HG03565 (cell line): ENCODE results near the gene AGPAT3.
A peak's percentile ranks its signal among the peaks of the same experiment; 100 is the strongest.

ENCODE experiments used
- ATAC-seq: cut with Tn5 transposase; IDR thresholded peaks from one replicate; pipeline ENCODE4 v1.9.1; 2021; ENCODE audit warnings: mild to moderate bottlenecking, moderate library complexity; ENCODE audit not compliant: unreplicated experiment

The AGPAT3 gene

DNA sequence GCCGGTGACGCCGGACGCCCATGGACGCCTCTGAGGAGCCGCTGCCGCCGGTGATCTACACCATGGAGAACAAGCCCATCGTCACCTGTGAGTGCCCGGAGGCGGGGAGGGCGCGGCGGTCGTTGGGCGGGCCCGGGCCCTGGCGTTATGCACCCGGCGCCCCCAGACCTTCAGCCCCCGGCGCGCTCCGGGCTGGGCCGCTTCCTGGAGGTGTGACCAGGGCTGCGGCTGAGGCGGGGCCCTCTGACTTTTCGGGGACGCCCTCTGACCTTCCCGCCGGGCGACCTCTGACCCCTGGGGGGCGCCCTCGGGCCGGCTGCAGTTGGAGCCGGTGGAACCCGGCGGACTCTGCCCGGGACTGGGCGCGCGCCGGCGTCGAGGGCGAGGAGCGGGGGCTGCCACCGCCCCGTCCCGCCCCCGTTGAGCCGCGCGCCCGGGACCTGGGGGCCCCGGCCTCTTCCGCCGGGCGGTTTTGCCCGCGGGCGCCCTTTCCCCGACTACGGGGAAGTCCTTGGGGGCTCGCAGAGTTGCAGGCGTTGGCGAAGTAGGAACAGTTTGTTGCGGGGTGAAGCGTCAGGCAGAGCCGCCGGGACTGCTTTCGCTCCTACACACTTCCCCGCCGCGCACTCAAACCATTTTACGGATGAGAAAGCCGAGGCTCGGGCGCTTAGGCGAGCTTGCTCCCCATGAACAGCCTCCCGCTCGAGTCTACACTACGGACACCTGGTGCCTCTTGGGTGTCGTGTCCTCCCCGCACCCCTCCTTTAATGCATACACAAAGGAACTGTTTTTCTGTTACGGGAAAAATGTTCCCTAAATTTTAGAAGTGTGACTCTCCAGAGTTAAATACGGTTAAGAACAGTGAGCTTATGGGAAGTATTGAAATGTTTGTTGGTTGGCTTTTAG, 147.7 kb downstream of the AGPAT3 start:
- ATAC-seq, result peak; percentile 38

DNA sequence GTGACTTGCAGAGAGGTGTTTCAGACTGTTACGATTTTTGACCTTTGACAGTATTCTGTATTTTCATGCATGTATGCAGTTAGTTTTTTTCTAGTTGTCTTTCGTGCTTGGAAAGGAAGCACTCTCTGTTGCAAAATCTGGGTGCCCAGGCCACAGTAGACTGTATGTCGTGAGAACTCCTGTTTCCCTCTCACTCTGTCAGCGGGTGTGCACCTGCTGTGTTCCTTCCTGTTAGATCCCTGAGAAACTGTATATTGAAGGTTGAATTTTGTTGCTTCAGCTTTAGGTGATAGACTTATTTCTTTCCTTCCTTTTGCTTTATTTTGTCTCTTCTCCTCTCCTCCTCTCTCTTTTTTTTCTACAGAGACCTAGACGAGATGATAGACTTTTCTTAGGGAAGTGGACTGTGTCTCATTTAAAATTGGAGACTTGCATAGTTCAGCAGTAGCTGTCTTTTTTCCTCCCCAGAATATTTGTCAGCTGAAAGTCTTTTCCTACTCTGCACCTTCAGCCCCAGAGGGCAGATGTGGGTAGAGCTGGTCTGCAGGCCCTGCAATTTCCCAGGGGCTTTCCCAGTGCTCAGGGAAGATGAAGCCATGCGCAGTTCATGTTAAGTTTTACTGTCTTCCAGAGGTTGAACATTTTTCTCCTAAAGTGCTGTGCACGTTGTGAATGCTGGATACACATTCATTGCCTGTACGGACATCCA, 148.5 kb downstream of the AGPAT3 start:
- no peak for ATAC-seq

DNA sequence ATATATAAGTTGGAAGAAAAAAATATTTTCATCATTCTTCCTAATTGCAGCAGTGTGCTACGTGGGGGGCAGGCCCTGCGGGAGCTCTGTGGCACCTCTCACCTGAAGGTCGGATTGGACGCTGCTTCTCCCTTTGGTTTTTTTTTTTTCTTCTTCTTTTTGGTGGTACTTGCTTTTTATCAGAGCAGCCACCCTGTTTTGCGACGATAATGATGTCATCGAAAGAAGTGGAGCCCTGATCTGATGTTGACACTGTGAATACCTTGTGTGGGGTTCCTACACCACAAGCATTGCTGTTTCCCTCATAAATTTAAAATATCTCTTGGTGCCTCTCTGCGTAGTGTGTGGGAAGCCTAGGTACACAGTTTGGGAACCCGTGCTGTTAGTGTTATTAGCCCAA, 152.6 kb downstream of the AGPAT3 start:
- ATAC-seq, result no peak

DNA sequence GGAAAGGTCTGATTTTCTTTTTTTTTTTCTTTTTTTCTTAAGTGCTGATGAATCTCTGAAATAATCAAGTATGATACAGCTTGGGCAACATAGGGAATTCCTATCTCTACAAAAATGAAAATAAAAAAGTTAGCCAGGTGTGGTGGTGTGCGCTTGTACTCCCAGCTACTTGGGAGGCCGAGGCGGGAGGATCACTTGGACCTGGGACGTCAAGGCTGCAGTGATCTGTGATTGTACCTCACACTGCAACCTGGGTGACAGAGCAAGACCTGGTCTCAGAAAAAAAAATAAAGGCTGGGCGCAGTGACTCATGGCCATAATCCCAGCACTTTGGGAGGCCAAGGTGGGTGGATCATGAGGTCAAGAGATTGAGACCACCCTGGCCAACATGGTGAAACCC, 153.1 kb downstream of the AGPAT3 start:
- no peak for ATAC-seq

DNA sequence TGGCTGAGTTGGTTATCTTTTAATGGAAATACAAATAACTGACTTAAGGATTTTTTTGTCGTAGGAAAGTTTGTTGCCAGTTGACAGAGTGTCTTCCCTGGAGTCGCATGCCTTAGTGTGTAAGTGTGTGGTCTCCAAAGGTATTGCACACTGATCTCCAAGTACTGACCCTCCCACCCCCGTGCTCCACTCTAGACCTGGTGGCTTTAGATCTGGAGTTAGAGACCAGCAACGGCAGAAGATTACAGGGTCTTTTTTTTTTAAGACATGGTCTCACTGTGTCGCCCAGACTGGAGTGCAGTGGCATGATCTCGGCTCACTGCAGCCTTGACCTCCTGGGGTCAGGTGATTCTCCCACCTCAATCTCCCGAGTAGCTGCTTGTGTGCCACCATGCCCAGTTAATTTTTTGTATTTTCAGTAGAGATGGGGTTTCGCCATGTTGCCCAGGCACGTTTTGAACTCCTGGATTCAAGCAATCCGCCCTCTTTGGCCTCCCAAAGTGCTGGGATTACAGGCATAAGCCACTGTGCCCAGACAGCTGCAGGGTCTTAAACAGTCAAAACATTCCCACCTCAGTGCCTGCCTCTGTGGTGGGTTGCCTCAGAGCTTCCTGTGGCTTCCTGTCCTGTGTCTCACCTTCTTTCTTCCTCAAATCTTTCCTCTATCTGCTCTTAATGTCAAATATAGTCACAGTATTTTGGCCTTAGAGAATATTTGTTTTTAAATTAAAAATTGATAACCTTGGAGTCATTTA, 154.0 kb downstream of the AGPAT3 start:
- ATAC-seq, result no peak

DNA sequence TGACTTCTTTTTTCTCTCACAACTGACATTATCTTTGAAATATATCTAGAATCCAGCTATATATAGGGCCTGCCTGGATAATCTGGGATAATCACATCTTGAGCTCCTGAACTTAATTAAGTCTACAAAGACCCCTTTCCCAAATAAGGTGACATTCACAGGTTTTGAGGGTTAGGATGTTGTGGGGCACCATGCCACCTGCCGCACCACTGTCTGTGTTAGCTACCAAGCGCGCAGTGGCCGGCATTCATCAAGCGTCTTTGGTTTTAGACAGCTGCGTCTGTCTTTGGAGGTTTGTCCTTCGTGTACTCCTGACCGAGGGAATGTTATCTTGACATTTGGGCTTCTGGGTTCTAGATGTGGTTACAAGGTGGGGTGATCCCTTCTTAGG, 154.5 kb downstream of the AGPAT3 start:
- no peak for ATAC-seq

DNA sequence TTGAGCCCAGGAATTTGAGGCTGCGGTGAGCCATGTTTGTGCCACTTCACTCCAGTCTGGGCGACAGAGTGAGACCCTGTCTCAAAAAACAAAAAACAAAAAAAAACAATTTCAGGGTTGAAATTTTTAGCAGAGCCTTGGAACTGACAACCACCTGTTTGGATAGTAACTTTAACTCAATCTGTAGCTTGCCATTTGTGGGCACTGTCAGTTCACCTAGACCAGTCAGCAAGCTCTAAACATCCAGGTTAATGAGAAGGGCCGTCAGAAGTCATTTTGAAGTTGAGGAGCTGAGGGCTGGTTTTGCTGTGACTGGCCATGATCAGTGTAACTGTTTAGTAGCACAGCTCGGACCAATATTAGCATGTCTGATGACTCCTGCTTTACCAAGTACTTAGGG, 155.5 kb downstream of the AGPAT3 start:
- no peak for ATAC-seq

DNA sequence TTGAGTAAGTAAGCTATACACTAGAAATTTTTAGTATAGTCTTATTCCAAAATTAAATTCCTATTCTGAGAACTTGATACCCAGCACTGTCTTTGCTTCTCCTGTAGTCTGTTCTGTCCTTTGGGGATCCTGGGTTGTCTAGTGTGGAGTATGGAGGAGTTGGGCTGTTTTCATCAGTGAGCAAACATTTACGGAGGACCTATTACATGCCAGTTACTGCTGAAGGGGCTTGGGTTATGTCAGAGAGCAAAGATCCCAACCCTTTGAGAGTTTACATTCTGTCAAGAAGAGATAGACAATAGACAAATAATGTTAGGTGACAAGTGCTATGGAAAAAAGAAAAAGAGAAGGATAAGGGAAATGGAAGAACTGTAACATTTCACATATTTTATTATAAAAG, 156.0 kb downstream of the AGPAT3 start:
- ATAC-seq, result no peak

DNA sequence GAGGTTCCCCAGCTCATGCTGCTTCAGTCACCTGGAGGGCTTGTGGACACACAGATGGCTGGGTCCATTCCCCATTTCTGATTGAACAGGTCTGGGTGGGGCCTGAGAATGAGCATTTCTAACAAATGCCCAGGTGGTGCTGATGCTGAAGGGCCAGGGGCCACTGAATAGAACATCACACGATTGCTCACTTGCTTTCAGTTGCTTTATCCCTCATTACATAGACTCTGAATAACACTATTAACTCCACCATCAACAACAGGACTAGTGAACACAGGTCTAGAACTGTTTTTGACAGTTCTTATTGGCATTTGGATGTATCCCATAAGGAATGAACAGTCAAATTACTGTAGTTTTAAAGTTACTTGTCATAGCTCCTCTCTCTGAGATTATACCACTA, 159.2 kb downstream of the AGPAT3 start:
- no peak for ATAC-seq

DNA sequence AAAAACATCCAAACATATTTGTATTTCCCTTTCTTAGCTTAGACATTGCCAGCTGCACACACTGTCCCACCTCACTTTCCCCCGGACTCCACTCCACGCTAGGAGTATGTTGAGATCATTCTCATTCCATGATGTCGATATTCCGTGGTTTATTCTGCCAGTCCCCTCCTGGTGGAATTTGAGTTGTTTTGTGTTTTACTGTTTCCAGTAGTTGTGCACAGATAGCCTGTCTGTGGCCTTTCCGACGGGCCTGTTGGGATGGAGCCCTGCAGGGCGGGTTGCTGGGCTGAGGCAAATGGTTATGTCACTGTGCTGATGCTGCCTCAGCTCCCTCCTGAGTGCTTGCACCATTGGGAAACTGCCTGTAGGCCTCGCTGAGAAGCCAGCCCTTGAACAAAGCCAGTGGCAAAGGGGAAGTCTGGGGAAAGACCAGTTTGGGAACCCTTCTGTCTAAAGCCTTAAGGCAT, 159.9 kb downstream of the AGPAT3 start:
- ATAC-seq, result no peak

DNA sequence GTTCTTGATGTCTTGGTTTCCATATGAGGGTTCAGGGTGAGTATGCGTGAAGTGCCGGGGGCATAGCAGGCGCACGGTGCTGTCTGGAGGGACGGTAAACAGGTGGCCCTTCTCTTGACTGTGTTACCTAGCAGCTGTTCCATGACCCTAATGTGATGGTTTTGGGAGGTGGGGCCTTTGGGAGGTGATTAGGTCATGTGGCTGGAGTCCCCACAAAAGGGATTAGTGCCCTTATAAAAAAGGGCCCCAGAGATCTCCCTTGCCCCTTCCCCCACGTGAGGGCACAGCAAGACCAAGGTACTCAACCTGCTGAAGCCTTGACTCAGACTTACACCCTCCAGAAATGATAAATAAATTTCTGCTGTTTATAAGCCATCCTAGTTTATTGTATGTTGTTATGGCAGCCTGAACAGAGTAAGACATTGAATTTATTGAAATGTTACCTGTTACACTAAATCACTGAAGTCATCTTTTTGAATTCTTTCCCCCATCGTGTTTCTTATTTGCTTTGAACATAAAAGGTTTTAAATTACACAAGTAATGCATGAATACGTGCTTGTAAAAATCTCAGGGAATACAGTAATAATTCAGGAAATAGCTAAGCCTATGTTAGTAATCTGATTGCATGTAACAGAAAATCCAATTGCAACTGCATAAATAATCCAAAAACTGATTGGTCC, 162.7 kb downstream of the AGPAT3 start:
- no peak for ATAC-seq

DNA sequence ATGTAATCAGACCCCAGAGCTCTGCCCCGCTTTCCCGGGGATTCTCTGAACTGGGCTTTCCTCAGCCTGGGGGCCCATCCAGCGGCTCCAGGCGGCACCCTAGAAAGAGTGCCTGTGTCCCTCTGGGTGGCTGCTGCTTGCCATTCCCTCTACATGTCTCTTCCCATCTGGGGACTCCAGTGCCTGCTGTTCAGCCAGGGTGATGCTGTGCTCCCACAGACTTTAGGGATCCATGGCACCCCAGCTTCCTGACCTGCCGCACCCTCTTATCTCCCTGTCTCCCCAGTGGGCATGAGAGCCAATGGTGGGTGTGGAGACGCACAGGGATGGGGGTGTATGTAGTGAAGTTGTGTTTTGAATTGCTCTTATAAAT, 163.2 kb downstream of the AGPAT3 start:
- ATAC-seq, result no peak

DNA sequence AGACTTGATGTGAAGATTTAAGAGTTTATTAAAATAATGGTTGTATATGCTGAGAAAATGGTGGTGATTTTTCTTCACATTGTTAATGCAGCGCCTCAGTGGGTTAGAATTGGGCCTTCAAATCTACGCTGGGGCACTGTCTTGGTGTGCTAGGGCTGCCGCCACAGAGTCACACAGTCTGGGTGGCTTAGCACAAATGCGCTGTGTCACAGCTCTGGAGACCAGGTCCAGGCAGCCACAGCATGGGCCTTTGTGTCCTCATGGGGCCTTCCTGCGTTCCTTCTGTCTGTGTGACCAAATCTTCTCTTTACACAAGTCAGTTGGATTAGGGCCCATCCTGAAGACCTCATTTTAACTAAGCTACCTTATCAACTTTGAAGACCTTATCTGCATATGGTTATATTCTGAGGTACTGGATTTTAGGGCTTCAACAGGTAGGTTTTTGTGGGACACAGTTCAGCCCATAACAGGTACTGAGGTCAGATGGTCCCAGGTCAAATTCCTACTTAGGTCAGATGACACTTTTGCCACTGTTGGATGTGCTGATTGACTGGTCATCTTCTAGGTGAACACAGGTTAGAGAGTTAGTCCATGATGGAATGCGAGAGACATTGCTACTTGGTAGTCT, 164.6 kb downstream of the AGPAT3 start:
- no peak for ATAC-seq

DNA sequence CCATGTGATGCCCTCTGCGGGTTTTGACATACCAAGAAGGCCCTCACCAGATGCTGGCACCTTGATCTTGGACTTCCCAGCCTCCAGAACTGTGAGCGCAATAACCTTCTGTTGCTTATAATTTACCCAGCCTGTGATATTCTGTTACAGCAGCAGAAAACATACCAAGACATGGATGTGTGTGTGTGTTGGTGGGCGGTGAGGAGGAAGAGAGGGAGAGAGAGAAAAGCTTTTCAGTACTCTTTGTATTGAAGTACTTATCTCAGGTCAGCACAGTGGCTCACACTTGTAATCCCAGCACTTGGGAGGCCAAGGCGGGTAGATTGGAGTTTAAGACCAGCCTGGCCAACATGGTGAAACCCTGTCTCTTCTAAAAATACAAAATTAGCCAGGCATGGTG, 170.2 kb downstream of the AGPAT3 start:
- ATAC-seq, result no peak
